GM12878 (cell line): ENCODE measurements around the gene ZNF79. TPM values are rescaled to one million over a fixed set of nuclear protein-coding genes. Genes with fewer than 3 reads are reported as not detected.

Experiments used
- ATAC-seq: fragments of 200-7000 bp; cut with Tn5 transposase; 3 replicates; pipeline ENCODE4 v1.9.1; 2020; ENCODE audit warnings: mild to moderate bottlenecking, moderate library complexity
- BruUV-seq: library from RNA; stranded (reverse); fragments of 400-500 nt; replicated peaks from 2 replicates; lab custom pipeline; 2021; lab: Mats Ljungman, UMichigan
- CTCF ChIA-PET: fragments of 300-600 bp; sonication (Branson Sonifier 250); formaldehyde crosslinking; extraction: SDS; loops from one replicate; lab custom pipeline; 2021; ENCODE audit warnings: inconsistent platforms; lab: Yijun Ruan, JAX
- POLR2A ChIA-PET: fragments of 350-600 bp; formaldehyde crosslinking; extraction: SDS; loops from one replicate; lab custom pipeline; 2021; ENCODE audit warnings: inconsistent platforms; lab: Charles Lee
- RAD21 ChIA-PET: fragments of 300-600 bp; sonication (Branson Sonifier 250); formaldehyde crosslinking; loops from one replicate; lab custom pipeline; 2023; ENCODE audit warnings: antibody characterized with exemption; ENCODE audit not compliant: unreplicated experiment; lab: Charles Lee
- SMC1A ChIA-PET: fragments of 300-600 bp; sonication (Branson Sonifier 250); formaldehyde crosslinking; loops from one replicate; lab custom pipeline; 2023; ENCODE audit not compliant: unreplicated experiment, uncharacterized antibody; lab: Charles Lee
- DNase-seq: peaks from one replicate; pipeline ENCODE4 v3.0.0-alpha.2; 2011; ENCODE audit warnings: low read depth, low spot score
- FAIRE-seq: peaks from 3 replicates; lab custom pipeline; 2011; peaks lifted over from hg19 to GRCh38; lab: Jason Lieb, UNC
- H2AFZ ChIP-seq: 2 replicates; pipeline ENCODE4 v1.6.0; 2011; ENCODE audit warnings: low read depth, low read length, control low read depth; ENCODE audit not compliant: control insufficient read depth
- H3K27ac ChIP-seq: 2 replicates; pipeline ENCODE4 v1.5.1; 2011; ENCODE audit warnings: control low read depth; ENCODE audit not compliant: control insufficient read depth, insufficient read depth
- H3K27me3 ChIP-seq, 2 experiments: replicated peaks in 1 of 2; 2 replicates each; pipeline versions ENCODE4 v1.6.0 to v1.6.1; 2011; ENCODE audit warnings: low read length in 1 of 2; ENCODE audit not compliant: control insufficient read depth in 2 of 2, insufficient read depth in 2 of 2
- H3K36me3 ChIP-seq, 2 experiments: 2 replicates each; pipeline ENCODE4 v1.5.1; 2011; ENCODE audit warnings: low read length in 1 of 2; ENCODE audit not compliant: control insufficient read depth in 2 of 2, insufficient read depth in 2 of 2
- H3K4me1 ChIP-seq: 2 replicates; pipeline ENCODE4 v1.6.1; 2011; ENCODE audit warnings: mild to moderate bottlenecking, low read length, moderate library complexity, mixed read lengths; ENCODE audit not compliant: control insufficient read depth, insufficient read depth
- H3K4me2 ChIP-seq: 2 replicates; pipeline ENCODE4 v1.6.0; 2011; ENCODE audit warnings: control low read depth; ENCODE audit not compliant: control insufficient read depth, insufficient read depth
- H3K4me3 ChIP-seq: fragments of 200-600 bp; sonication (generic); 2 replicates; pipeline ENCODE4 v1.5.1; 2016
- H3K79me2 ChIP-seq: 2 replicates; pipeline ENCODE4 v1.6.0; 2011; ENCODE audit warnings: low read length; ENCODE audit not compliant: control insufficient read depth, insufficient read depth
- H3K9ac ChIP-seq: 2 replicates; pipeline ENCODE4 v1.8.0; 2011; ENCODE audit warnings: low read length, control low read depth, mixed read lengths; ENCODE audit not compliant: control insufficient read depth, insufficient read depth
- H3K9me3 ChIP-seq: replicated peaks from 3 replicates; pipeline ENCODE4 v1.5.1; 2011; ENCODE audit warnings: mild to moderate bottlenecking, low read length; ENCODE audit not compliant: control insufficient read depth, insufficient read depth
- H4K20me1 ChIP-seq: 2 replicates; pipeline ENCODE4 v1.6.0; 2011; ENCODE audit not compliant: control insufficient read depth, insufficient read depth
- ESRRA ChIP-seq: IDR thresholded peaks from 2 replicates; pipeline ENCODE4 v1.6.1; 2012; ENCODE audit warnings: mild to moderate bottlenecking, low read length, improper control_type of control experiment
- ETV6 ChIP-seq, 2 experiments: fragments of 450-650 bp in 1 of 2; IDR thresholded peaks in 1 of 2; conservative IDR thresholded peaks in 1 of 2; 2 replicates each; pipeline ENCODE4 v1.6.1; 2014; ENCODE audit warnings: antibody characterized with exemption in 1 of 2, borderline replicate concordance in 1 of 2, low read depth in 1 of 2, mild to moderate bottlenecking in 1 of 2, moderate library complexity in 1 of 2
- HSF1 ChIP-seq: fragments of 150-350 bp; IDR thresholded peaks from 2 replicates; pipeline ENCODE4 v1.6.1; 2014; ENCODE audit warnings: mild to moderate bottlenecking, low read depth, low read length
- IKZF2 ChIP-seq, 2 experiments: fragments of 450-650 bp; IDR thresholded peaks; 2 replicates each; pipeline ENCODE4 v1.6.1; 2017; ENCODE audit warnings: mild to moderate bottlenecking in 2 of 2, moderate library complexity in 2 of 2
- MLLT1 ChIP-seq: fragments of 450-650 bp; IDR thresholded peaks from 2 replicates; pipeline ENCODE4 v1.6.1; 2016; ENCODE audit warnings: mild to moderate bottlenecking
- SPI1 ChIP-seq: IDR thresholded peaks from 2 replicates; pipeline ENCODE4 v1.6.1; 2011; ENCODE audit warnings: low read depth, mild to moderate bottlenecking, low read length, moderate library complexity, borderline replicate concordance; ENCODE audit not compliant: insufficient read depth
- SREBF1 ChIP-seq: IDR thresholded peaks from 2 replicates; pipeline ENCODE4 v1.6.1; 2012; ENCODE audit warnings: mild to moderate bottlenecking, low read length
- WGBS: methylation state at CpG from one replicate; pipeline ENCODE4 v1.1.6; 2016; ENCODE audit warnings: low lambda C conversion rate; ENCODE audit not compliant: insufficient replicate concordance, insufficient coverage; ENCODE audit errors: missing lambda C conversion rate; 5-methylcytosine and 5-hydroxymethylcytosine counted together
- in situ Hi-C: fragments of 300-500 bp; cut with MboI; formaldehyde crosslinking; loops from 9 replicates; pipeline ENCODE4 v1.14.3; 2018; ENCODE audit warnings: mixed read lengths
- intact Hi-C: fragments of 100-400 bp; cut with micrococcal nuclease; formaldehyde crosslinking; loops from one replicate; pipeline ENCODE4 v1.14.2; 2022; ENCODE audit not compliant: unreplicated experiment
- polyA plus RNA-seq, 11 experiments: library from polyadenylated mRNA; depleted of rRNA in 4 of 11; unstranded in 6 of 11; stranded (reverse) in 5 of 11; fragments of >200 nt; fragmentation: Nextera tagmentation in 4 of 11; fragmentation: Illumina TruSeq in 1 of 11; extraction: Ambion mirVana in 4 of 11; extraction: Trizol in 1 of 11; gene quantifications; 1 replicate in 1 of 11; 2 replicates in 10 of 11; pipeline versions ENCODE4 v1.2.1 to v1.2.3, GENCODE V29; 2011 to 2016; ENCODE audit warnings: inconsistent platforms in 2 of 11, missing spikeins in 2 of 11, low read depth in 1 of 11
- total RNA-seq, 4 experiments: library from RNA; depleted of rRNA in 3 of 4; stranded (reverse); fragments of >200 nt in 3 of 4; fragmentation: Illumina TruSeq in 1 of 4; extraction: Trizol in 1 of 4; gene quantifications; 2 replicates each; pipeline versions ENCODE4 v1.2.1 to v1.2.3, GENCODE V29; 2013 to 2021

Gene ZNF79
- total and polyA plus RNA-seq, 10 of the 15 experiments (the other 5 are each of a cell fraction or from before 2014, with no cell fraction given), result 1.8 to 14.1 (median 11.7) TPM

GRCh38 chr9:127451858-127452656, 27.9 kb downstream of the ZNF79 start (continued):
- TF ChIP-seq MLLT1, result peak; percentile 46; the same call in 1 of the 2 replicates
- no peak for TF ChIP-seq ETV6 (conservative IDR thresholded peaks at IDR 0.05 in 1 of 2, IDR thresholded peaks at IDR 0.05 in 1 of 2; ENCODE audit: borderline replicate concordance in 1 of 2, low read depth in 1 of 2)
- no peak for TF ChIP-seq HSF1
- no peak for TF ChIP-seq IKZF2 (IDR thresholded peaks at IDR 0.05)
- peak; percentile 45; the same call in 1 of the 2 replicates for TF ChIP-seq SPI1
- no peak for TF ChIP-seq ESRRA

- ChIA-PET RAD21 (interaction anchor here (0.9 to 2.2 kb wide), 4 partner anchors 29 to 282 kb away, joined by 3 to 9 read pairs (median 4); partner anchors contain the start of genes SLC2A8, TOR2A and ZNF79), SMC1A (no interaction called here), CTCF (no interaction called here), POLR2A (interaction anchor here (0.8 to 3.7 kb wide), 2 partner anchors 8 to 29 kb away, joined by 3 to 26 read pairs; partner anchors contain the start of gene ZNF79)
- no peak for FAIRE-seq
- ATAC-seq, result no peak
- peaks cover 4 to 23% of the 10 kb centered on the region in 2 experiments for H3K36me3 ChIP-seq
- peaks cover 11% of the 10 kb centered on the region for H4K20me1 ChIP-seq
- 76% methylated on average over 4 of the region's 4 CpGs for WGBS
- H3K79me2 ChIP-seq, result peaks cover 46% of the 10 kb centered on the region
- H3K4me2 ChIP-seq, result peak overlapping the region; percentile 39
- peak overlapping the region; percentile 91 for H3K4me3 ChIP-seq
- TF ChIP-seq SREBF1, result no peak
- TF ChIP-seq IKZF2 (IDR thresholded peaks at IDR 0.05), result no peak
- no TSS peak for BruUV-seq
- DNase-seq, result no peak
- no peaks in the 10 kb centered on the region for H3K9me3 ChIP-seq
- H3K27ac ChIP-seq, result no peak overlapping the region
- intact Hi-C loops, result loop anchor here (10.0 kb wide), 1 partner anchor 238 kb away; no protein-coding TSS in a partner anchor
- no peak overlapping the region for H2AFZ ChIP-seq
- no peaks in the 10 kb centered on the region for H3K27me3 ChIP-seq
- in situ Hi-C loops, result no loop called here
- peaks cover 6% of the 10 kb centered on the region; the same call in 1 of the 2 replicates for H3K4me1 ChIP-seq
- no peak overlapping the region for H3K9ac ChIP-seq
Observed at GRCh38 chr9:127452691-127453090, 28.5 kb downstream of the ZNF79 start.
